GM18517 (cell line): Measurements from ENCODE around the gene ABCB6.
"Not testable (repeated sequence)": the region's sequence is repeated elsewhere in the genome, so short reads cannot be mapped to it uniquely, and the experiment has no call there.

ENCODE experiments used
- ATAC-seq: cut with Tn5 transposase; IDR thresholded peaks from one replicate; pipeline ENCODE4 v1.9.1; 2021; ENCODE audit warnings: mild to moderate bottlenecking, moderate library complexity; ENCODE audit not compliant: unreplicated experiment

The ABCB6 gene

DNA sequence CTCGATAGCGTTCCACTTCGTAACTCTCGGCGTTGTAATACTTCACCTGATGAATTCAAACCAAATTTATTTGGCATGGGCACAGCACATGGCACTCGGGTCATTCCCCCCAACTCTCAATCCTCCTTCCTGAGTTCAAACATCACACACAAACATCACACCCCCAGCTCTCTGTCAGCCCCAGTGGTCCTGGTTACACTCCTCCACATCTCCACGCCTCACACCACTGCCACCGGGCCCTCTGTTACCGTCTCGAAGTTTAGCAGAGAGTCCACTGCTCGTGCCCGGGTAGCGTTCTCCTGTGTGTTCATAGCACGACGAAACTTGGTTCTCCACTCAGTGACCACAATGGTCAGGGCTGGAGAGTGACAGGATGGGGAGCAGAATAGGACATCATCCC lies 4.6 kb downstream of the ABCB6 start:
- no peak for ATAC-seq

DNA sequence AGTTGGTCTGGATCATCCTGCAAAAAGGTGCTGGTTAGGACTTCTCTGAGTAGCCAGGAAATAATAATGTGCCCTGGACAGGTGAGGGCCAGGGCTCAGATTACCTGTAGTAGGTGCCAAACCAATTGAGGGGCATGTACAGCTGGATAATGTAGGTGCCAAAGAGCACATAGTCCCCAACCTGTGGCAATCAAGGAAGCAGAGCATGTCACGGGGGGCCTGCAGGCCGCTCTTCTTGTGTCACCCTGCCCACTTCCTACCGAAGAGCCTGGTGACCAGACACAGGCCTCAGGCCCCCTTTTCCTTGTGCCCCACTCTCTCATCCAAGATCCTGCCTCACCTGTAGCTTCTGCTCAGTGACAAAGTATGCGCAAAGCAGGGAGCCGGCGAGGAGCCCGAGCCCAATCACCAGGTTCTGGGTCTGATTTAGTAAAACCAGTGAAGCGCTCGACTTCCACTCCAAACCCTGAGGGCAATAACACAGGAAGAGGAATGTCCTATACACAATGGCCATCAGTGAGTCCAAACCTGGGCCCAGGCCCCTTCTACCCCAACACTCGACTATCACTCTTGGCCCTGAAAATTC lies 5.2 kb downstream of the ABCB6 start:
- no peak for ATAC-seq

DNA sequence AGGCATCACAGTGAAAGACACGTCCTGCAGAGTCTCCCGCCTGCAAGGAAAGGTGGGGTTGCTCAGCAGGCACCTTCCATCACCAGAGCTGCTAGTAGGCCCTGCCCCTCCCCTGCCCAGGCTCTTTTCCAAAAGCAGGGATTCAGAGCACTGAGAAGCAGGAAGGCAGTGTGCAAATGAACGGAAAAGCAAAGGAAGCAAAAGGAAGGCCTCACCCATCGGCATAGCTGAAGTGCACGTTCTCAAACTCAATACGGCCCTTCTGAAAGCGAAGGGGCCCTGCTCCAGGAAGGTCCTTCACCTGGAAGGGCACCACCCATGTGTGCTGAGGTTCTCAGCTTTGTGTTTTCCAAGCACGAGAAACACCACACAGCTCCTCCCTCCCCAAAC lies 5.7 kb downstream of the ABCB6 start:
- ATAC-seq: no peak

DNA sequence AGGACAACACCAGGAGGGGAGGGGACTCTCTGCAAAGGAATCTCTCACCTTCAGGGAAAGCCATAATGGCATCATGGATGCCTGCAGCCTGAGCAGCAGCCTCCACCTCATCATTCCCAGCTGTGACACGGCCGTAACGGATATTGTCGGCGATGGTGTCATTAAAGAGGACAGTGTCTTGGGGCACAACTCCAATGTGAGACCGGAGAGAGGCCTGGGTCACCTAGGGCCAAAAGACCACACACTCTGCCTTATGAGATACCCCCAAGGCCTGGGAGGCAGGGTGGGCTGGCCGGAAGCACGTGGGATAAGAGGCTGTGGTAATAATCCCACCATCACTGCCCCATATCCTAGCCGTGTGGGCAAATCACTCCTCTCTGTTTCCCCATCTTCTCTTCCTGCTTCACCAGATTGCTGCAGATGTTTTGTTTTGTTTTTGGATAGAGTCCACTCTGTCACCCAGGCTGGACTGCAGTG lies 7.8 kb downstream of the ABCB6 start:
- ATAC-seq: no peak

DNA sequence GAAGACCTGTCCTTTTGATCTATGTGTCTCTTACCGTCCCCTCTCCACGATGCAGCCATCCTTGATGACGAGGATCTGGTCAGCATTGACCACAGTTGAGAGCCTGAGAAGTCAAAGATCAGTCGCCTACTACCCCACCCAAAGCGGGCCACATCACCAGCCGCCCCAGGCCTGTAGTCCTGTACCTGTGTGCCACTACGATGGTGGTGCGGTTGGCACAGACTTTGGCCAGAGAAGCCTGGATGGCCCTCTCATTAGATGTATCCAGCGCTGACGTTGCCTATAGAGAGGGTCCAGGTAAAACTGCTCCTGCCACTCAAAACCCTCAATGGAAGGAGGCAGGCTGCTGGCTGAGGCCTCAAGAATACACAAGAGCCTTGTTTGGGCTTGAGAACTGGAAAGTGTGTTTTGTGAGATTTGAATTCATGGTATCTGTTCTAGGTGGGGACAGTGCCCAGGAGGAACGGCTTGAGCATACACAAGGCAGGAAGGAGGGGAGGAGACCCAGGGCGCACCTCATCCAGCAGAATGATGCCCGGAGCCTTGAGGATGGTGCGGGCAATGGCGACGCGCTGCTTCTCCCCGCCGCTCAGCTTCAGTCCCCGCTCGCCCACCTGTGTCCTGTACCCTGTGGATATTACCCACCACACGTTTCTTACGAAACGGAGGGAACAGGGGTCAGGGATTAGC lies 8.4 kb downstream of the ABCB6 start:
- ATAC-seq: no peak

DNA sequence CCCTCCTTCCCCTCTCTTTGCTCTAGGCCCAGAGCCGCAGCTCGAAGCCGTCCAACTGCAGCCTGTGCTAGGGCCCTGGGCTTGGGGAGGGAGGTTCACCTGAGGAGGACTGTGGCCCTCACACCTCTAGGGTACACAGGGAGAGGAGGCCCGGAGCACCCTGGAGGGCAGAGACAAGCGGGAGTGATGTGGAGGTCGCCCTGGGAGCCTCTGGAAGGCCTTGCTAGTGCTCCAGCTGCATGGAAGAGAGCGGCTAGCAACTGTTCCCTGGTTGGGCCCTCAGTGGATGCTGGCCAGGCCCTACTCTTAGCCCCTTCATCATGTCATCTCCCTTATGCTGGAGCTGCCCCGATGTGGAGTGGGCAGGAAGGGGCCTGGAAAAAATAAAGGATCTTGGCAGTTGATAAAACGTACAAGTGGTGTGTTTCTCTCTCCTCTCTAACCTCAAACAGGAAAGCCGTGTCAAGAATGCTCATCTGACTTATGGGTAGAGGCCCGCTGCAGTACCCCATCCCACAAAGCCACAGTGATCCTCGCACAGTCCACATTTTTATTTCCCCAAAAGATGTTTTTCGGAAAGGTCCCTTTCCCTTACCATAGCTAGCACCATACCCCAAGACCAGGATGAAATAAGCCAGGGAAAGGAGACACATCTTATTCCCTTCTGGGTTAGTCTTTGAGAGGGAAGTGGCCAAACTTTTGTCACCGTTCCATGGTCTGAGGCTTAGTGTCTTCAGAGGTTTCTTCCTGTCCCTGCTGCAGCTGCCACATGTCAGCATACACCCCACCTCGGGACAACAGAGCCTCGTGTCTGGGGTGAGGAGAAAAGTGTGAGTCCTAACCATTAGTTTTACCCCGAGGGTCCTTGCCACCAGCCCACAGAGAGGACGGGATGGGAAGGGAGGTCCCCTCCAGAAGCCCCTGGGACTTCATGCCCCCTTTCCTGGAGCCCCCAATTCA lies 9.2 kb downstream of the ABCB6 start:
- ATAC-seq: no peak

DNA sequence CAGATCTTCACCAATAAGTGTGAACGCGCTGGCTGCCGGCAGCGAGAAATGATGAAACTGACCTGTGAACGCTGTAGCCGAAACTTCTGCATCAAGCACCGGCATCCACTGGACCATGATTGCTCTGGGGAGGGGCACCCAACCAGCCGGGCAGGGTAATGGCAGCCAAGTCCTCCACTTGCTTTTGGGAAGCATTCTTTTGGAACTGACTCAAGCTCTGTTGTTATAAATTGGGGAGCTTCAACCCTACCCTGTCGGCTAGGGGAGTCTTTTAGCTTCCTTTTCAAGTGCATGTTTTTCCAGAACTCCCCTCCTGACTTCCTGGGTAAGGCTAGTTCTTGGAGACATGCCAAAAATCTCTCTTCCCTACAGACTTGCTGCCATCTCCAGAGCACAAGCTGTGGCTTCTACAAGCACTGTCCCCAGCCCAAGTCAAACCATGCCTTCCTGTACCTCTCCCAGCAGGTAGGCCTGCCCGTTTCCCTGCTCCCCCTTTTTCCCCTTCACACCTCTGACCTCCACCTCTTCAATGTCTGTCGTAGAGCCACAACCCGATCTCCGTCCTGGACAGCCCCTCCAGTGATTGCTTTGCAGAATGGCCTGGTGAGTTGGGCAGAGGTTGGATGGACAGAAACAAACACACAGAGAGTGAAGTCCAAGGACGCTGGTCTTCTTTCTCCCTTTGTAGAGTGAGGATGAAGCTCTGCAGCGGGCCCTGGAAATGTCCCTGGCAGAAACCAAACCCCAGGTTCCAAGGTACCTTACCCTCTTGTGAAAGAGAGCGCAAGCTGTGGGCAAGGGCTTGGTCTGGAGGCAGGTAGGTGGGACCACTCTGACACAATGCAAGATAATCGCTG lies 10.6 kb downstream of the ABCB6 start:
- no peak for ATAC-seq

DNA sequence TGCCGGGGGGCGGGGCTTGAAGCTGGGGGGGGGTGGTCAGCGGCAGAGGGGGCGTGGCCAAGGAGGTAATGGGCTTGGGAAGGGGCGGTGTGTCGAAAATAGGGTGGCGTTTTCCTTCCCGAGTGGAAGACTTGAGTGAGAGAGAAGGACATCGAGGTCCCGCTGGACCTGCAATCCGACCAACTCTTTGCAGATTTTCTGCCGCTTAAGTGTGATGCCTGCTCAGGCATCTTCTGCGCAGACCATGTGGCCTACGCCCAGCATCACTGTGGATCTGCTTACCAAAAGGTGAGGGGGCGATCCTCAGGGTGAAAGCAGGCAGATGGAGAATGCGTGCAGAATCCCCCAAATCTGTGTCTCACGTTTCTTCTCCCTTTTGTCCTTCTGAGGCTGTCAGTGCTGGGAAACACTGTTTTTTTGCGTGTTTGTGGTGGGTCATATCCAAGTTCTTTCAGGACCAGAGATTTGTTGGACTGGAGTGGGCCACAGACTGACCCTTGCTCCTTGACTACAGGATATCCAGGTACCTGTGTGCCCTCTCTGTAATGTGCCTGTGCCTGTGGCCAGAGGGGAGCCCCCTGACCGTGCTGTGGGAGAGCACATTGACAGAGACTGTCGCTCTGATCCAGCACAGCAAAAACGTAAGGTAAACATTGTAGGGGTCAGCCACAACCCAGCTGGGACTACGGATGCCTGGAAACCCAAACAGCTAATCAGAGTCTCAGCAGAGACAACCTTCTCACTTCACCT lies 11.4 kb downstream of the ABCB6 start:
- no peak for ATAC-seq

DNA sequence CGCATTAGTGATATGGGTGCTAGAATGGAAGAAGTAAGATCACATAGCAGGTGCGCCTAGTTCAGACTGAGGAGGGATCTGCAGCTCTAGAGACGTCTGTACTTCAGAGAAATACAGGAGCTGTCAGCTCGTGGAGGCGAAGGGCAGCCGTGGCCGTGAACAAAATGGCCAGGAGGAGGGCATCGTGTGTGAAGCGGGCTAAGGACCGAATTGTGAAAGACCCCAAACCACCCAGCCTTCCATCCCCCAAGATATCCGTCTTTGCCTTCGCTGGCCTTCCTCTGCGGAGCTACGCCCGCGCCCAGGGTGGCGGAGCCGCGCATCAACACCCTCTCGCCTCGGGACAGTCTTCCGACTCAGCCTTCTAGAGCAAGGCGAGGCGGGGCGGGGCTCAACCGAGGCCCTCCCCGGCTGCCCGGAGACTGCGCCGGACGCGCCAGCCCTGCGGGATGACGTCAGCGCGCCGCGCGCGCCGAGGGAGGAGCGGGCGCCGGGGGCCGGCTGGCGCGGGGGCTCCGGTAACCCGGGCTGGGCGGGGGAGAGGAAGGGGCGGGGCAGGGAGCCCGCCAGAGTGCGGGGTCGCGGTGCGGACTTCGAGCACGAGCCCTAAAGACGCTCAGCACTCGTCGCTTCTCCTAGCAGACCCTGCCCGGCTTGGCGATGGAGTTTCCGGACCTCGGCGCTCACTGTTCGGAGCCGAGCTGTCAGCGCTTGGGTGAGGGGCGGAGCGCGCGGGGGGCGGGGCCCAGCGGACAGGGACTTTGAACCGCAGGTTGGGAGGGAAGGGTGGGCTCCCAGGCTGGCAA lies 12.2 kb downstream of the ABCB6 start, which contains the start of gene ZFAND2B:
ZFAND2B (plus strand) TSS at position 455 of the 806 bp plus-strand sequence; CDS start at position 661, 206 bp downstream.
- peak; percentile 89 for ATAC-seq

DNA sequence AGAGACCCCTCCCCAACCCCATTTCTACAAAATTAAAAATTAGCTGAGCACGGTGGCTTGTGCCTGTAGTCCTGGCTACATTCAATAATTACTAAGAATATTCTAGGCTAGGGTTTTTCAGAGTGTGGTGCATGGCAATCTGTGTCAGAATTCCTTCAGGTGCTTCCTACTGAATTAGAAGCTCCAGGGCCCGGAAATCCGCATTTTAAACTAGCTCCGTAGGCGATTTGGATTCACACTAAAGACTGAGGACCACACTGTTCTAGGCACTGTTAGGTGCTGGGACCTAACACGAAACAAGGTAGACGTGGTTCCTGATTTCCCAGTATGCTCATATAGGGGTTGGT lies 12.8 kb downstream of the ABCB6 start:
- no peak for ATAC-seq

DNA sequence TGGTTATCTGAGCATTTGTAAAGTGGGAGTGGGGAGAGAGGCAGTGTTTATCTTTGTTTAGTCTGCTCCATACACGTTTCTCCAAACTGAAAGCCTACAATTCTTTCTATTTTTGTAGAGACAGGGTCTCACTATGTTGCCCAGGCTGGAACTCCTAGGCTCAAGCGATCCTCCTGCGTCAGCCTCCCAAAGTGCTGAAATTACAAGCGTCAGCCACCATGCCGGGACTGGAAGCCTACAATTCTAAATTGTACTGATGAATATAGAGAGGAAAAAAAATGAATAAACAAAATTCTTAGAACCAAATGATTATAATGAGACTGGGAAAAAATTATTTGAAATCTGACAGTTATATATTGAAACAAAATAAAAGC lies 13.6 kb downstream of the ABCB6 start:
- ATAC-seq: no peak

DNA sequence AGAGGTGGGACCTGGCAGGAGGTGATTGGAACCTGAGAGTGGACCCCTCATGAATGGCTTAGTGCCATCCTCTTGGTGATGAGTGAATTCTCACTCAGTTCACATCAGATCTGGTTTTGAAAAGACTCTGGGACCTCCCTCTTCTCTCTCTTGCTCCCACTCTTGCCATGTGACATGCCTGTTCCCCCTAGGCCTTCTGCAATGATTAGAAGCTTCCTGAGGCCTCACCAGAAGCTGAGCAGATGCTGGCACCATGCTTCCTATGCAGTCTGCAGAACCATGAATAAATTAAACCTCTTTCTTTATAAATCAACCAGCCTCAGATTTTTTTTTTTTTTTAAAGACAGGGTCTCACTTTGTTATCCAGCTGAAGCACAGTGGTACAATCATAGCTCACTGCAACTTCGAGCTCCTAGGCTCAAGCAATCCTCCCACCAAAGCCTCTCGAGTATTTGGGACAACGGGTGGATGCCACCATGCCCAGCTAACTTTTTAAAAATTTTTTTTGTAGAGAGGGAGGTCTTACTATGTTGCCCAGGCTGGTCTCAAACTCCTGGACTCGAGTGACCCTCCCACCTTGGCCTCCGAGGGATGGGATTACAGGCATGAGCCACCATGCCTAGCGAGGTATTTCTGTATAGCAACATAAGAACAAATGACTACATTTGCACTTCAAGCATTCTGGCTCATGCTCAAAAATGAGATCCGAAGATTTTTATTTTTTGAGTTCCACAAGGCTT lies 14.2 kb downstream of the ABCB6 start:
- no peak for ATAC-seq

DNA sequence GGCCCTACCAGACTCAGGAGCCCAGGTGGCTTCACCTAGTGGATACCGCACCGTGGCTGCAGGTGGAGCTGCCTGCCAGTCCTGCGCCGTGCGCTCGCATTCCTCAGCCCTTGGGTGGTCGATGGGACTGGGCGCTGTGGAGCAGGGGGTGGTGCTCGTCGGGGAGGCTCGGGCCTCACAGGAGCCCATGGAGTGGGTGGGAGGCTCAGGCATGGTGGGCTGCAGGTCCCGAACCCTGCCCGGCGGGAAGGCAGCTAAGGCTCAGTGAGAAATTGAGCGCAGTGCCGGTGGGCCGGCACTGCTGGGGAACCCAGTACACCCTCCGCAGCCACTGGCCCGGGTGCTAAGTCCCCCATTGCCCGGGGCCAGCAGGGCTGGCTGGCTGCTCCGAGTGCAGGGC lies 17.4 kb downstream of the ABCB6 start:
- ATAC-seq: not testable (repeated sequence)

DNA sequence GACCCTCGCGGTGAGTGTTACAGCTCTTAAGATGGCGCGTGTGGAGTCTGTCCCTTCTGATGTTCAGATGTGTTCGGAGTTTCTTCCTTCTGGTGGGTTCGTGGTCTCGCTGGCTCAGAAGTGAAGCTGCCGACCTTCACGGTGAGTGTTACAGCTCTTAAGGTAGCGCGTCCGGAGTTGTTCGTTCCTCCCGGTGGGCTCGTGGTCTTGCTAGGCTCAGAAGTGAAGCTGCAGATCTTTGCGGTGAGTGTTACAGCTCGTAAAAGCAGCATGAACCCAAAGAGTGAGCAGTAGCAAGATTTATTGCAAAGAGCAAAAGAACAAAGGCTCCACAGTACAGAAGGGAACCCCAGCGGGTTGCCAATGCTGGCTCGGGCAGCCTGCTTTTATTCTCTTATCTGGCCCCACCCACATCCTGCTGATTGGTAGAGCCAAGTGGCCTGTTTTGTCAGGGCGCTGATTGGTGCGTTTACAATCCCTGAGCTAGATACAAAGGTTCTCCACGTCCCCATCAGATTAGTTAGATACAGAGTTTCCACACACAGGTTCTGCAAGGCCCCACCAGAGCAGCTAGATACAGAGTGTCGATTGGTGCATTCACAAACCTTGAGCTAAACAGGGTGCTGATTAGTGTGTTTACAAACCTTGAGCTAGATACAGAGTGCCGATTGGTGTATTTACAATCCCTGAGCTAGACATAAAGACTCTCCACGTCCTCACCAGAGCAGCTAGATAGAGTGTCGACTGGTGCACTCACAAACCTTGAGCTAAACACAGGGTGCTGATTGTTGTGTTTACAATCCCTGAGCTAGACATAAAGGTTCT lies 18.0 kb downstream of the ABCB6 start:
- ATAC-seq: not testable (repeated sequence)

DNA sequence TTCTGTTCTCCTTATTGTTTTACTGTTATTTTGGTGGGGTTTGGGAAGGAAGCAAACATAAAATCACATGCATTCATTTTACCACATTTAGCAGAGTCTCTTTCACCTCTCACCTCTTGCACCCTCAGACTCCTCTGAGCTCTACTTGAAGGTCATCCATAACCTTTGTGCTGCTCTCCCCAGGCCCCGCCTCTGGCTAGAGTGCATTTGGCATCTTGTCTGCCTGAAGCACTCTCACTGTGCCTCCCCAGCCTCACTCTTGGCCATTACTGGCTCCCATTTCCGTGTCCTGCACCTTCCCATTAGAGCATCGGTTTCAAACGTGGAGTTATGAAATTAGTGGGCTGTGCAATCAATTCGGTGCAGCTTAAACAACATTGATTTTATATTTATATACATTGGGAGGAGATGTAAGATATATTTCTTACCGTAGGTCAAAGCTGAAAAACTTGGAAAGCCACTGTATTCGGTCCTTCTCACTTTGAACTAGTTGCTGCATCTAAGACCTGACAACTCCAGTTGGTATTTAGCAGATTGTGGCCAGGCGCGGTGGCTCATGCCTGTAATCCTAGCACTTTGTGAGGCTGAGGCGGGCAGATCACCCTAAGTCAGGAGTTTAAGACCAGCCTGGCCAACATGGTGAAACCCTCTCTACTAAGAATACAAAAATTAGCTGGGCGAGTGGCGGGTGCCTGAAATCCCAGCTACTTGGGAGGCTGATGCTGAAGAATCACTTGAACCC lies 19.1 kb downstream of the ABCB6 start:
- ATAC-seq: no peak

DNA sequence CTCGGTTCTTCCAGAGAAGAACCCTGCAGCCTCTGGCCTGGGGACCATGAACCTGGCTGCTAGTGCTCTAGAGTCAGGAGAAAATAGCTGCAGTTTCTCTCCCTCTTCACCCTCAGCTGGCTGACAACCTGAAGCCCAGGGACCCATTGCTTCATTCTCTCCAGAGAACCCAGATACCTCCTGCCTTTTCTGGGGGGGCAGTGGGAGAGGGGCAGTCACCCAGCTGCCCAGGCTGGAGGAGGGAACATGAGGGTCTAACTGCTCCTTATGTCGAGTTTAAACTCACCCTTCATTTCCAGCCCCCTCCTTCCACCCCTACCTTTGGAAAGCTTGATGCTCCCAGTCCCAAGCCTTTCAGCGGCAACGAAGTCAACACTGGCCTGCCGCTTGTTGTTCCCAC lies 19.8 kb downstream of the ABCB6 start:
- no peak for ATAC-seq

DNA sequence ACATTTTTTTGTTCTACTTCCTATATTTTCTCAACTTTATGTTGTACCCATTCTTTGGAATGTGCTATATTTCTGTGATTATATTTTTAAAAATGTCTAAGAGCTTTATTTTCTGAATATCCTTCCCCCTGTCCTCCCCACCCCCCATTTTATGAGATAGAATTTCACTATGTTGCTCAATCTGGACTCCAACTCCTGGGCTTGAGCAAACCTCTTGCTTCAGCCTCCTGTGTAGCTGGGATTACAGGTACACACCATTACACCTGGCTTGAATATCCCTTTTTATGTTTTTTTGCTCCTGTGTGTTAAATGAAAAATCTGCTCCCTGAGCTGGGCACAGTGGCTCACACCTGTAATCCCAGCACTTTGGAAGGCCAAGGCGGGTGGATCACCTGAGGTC lies 21.4 kb downstream of the ABCB6 start:
- no peak for ATAC-seq
